GM10266 (cell line): ENCODE data around the gene GGTLC3.
"Not testable (repeated sequence)": the region's sequence is repeated elsewhere in the genome, so short reads cannot be mapped to it uniquely, and the experiment has no call there.

Source experiments
- DNase-seq: peaks from one replicate; pipeline ENCODE4 v3.0.0; 2012; ENCODE audit errors: extremely low spot score

The GGTLC3 gene

GRCh38 chr22:18518061-18518460 is at the start of gene GGTLC3:
Gene GGTLC3 (minus strand): TSS chr22:18518161. CDS start chr22:18517897, 264 bp downstream.
- DNase-seq, result not testable (repeated sequence)

GRCh38 chr22:18560099-18560974 is 42.4 kb upstream of the GGTLC3 start:
- DNase-seq, result not testable (repeated sequence)

GRCh38 chr22:18558939-18559338 is 41.0 kb upstream of the GGTLC3 start:
- DNase-seq, result not testable (repeated sequence)

- not testable (repeated sequence) for DNase-seq
These were observed 40.6 kb upstream of the GGTLC3 start for GRCh38 chr22:18558516-18558915.

- not testable (repeated sequence) for DNase-seq
These were observed 36.6 kb upstream of the GGTLC3 start for GRCh38 chr22:18554280-18555256.

GRCh38 chr22:18552839-18553597 is 35.1 kb upstream of the GGTLC3 start:
- not testable (repeated sequence) for DNase-seq

- not testable (repeated sequence) for DNase-seq
These were observed 33.1 kb upstream of the GGTLC3 start for GRCh38 chr22:18551046-18551445.

- DNase-seq, result not testable (repeated sequence)
These were observed 31.7 kb upstream of the GGTLC3 start for GRCh38 chr22:18549458-18550179.

- DNase-seq, result not testable (repeated sequence)
These were observed 26.7 kb upstream of the GGTLC3 start for GRCh38 chr22:18544615-18545014.

- not testable (repeated sequence) for DNase-seq
These were observed 25.4 kb upstream of the GGTLC3 start for GRCh38 chr22:18543400-18543799.

GRCh38 chr22:18539994-18540393 is 22.0 kb upstream of the GGTLC3 start:
- DNase-seq, result not testable (repeated sequence)

GRCh38 chr22:18534315-18534714 is 16.4 kb upstream of the GGTLC3 start:
- not testable (repeated sequence) for DNase-seq

- DNase-seq, result not testable (repeated sequence)
These were observed 15.7 kb upstream of the GGTLC3 start for GRCh38 chr22:18533633-18534032.

GRCh38 chr22:18529416-18530145 is 11.6 kb upstream of the GGTLC3 start:
- DNase-seq, result not testable (repeated sequence)

GRCh38 chr22:18528597-18529415 is 10.8 kb upstream of the GGTLC3 start:
- DNase-seq, result not testable (repeated sequence)

- not testable (repeated sequence) for DNase-seq
These were observed 10.0 kb upstream of the GGTLC3 start, which contains the start of gene TMEM191B for GRCh38 chr22:18527752-18528596. Gene TMEM191B (plus strand): TSS chr22:18527802. CDS start chr22:18527981, 179 bp downstream.

GRCh38 chr22:18523328-18523727 is 5.4 kb upstream of the GGTLC3 start:
- DNase-seq, result not testable (repeated sequence)

- DNase-seq, result not testable (repeated sequence)
These were observed 4.8 kb upstream of the GGTLC3 start for GRCh38 chr22:18522762-18523161.
